HG02852 (cell line): ENCODE results near the gene CLOCK.
A peak's percentile ranks its signal among the peaks of the same experiment; 100 is the strongest.

Experiments
- ATAC-seq: cut with Tn5 transposase; IDR thresholded peaks from one replicate; pipeline ENCODE4 v1.9.1; 2021; ENCODE audit warnings: mild to moderate bottlenecking, moderate library complexity; ENCODE audit not compliant: unreplicated experiment

Gene CLOCK

GRCh38 chr4:55485821-55486220, 60.9 kb downstream of the CLOCK start:
- no peak for ATAC-seq

DNA sequence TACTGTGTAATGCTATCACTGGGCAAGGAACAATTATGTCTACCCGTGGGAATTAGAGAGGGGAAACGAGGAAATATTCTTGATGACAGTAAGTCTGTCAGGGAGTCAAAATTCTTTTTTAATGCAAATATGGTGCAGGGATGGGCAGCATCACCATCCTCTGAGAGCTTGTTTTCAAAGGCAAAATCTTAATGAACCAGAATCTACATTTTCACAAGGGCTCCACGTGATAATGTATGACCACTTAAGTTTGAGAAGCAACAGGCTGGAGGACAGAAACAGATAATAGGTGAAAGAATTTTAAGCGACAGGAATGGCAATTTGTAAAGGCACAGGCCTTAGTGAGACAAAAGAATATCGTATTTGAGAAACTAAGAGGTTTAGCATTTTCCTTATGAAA, 63.4 kb downstream of the CLOCK start:
- ATAC-seq = no peak

DNA sequence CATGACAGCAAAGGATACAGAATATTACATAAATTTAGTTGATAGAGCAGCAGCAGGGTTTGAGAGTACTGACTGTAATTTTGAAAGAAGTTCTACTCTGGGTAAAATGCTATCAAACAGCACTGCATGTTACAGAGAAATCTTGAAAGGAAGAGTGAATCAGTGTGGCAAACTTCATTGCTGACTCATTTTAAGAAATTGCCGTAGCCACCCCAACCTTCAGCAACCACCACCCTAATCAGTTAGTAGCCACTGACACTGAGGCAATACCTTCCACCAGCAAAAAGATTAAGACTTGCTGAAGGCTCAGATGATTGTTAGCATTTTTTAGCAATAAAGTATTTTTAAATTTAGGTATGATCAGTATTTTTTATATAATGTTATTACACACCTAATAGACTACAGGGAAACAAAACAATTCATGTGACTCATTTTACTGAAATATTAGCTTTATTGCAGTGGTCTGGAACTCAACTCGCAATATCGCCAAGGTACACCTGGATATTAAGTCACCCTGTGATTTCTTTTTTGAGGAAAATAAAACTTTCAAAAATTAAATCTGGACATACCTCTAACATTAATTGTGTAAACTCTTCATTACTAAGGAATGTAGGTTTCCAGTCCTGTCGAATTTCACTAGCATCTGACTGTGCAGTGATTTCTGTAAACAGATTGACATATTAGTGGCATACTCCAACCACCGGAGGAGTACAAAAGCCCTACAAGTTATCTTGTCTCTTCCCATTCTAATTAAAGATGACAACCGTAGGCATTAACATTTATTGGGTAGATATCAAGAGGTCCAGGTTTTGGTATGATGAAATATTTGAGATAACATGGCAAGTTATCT, 71.1 kb downstream of the CLOCK start:
- no peak for ATAC-seq

- no peak for ATAC-seq
Observed at GRCh38 chr4:55469979-55470378, 76.7 kb downstream of the CLOCK start.

- no peak for ATAC-seq
Observed at GRCh38 chr4:55468724-55469123, 78.0 kb downstream of the CLOCK start.

- no peak for ATAC-seq
Observed at GRCh38 chr4:55466001-55466400, 80.7 kb downstream of the CLOCK start.

DNA sequence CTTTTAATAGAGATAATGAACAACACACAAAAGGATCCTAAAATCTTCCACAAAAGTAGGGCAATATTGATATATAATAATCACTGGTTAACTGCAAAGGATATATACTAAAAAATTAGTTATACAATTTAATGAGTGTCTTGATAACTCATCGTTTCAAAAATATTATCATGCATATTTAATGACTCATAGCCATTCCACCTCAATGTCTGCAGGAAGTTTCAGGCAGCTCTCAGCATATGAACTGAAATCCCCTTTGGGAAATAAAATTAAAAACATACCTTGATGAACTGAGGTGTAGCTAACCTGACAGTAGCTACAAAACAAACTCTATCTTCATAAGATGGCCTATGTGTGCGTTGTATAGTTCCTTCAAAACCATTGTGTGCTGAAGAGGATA, 88.1 kb downstream of the CLOCK start:
- no peak for ATAC-seq

DNA sequence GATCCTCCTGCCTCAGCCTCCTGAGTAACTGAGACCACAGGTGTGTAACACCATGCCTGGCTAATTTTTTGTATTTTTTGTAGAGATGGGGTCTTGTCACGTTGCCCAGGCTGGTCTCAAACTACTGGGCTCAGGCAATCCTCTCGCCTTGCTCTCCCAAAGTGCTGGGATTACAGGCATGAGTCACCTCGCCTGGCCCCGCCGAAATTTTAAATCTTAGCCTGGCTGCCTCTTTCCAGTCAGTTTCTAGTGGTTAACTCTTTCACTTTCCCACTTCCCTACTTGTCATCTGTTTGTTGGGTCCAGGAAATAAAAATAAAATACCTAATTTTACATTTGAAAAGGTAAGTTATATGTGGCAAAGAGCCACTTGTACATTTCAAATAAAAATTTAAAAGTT, 88.5 kb downstream of the CLOCK start:
- no peak for ATAC-seq

DNA sequence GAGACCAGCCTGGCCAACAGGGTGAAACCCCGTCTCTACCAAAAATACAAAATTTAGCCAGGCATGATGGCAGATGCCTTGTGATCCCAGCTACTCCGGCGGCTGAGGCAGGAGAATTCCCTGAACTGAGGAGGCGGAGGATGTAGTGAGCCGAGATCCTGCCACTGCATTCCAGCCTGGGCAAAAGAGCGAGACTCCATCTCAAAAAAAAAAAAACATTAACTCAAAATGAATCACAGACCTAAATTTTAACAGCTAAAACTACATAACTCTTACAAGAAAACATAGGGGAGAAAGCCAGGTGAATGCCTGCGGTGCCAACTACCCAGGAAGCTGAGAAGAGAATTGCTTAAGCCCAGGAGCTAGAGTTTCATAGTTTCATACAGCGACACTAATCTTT, 96.1 kb downstream of the CLOCK start:
- ATAC-seq = no peak

GRCh38 chr4:55447831-55448230, 98.9 kb downstream of the CLOCK start:
- ATAC-seq = no peak

- ATAC-seq = no peak
Observed at GRCh38 chr4:55447108-55447708, 99.5 kb downstream of the CLOCK start.

- ATAC-seq = no peak
Observed at GRCh38 chr4:55446578-55446922, 100.2 kb downstream of the CLOCK start.

DNA sequence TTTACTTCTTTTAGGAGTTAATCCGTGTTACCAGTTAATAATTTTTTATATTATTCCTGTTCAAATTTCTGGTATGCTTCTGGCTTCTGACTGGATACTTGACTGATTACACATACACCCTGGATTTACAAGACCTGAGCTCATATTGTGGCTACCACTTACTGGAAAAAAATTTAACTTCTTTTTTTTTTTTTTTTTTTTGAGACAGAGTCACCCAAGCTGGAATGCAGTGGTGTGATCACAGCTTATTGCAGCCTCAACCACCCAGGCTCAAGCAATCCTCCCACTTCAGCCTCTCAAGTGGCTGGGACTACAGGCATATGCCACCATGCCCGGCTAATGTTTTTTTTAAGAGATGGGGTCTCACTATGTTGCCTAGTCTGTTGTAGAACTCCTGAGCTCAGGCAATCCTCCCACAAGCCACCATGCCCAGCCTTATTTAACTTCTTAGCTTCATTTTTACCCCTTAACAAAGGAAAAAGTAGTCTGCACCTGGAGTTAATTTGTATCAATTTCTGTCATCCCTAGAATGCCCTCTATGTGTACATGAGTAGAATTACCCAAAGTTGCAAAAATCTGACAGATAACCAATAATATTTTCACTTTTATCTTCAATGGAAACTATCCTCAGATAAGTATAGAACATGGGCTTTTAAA, 100.7 kb downstream of the CLOCK start:
- no peak for ATAC-seq

- ATAC-seq = no peak
Observed at GRCh38 chr4:55444827-55445226, 101.9 kb downstream of the CLOCK start.

GRCh38 chr4:55442541-55442940, 104.2 kb downstream of the CLOCK start:
- no peak for ATAC-seq

DNA sequence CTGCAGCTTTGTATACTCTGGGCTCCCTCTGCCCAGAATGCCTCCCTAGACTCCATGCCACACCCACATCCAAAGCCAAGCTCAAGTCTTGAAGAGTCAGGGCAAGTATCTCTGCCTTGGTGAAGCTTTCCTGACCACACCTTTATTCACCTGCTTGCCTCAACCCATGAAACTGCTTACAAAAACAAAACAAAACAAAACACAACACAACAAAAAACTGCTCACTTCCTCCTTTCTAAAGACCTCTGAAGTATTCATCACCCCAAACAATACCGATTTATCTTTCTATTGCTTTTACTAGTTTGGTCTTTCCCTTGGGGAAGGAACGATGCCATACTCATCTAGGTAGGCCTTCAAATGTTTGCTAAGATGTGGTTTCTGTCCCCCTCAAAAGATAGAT, 105.9 kb downstream of the CLOCK start:
- no peak for ATAC-seq

GRCh38 chr4:55439023-55439422, 107.7 kb downstream of the CLOCK start:
- no peak for ATAC-seq

DNA sequence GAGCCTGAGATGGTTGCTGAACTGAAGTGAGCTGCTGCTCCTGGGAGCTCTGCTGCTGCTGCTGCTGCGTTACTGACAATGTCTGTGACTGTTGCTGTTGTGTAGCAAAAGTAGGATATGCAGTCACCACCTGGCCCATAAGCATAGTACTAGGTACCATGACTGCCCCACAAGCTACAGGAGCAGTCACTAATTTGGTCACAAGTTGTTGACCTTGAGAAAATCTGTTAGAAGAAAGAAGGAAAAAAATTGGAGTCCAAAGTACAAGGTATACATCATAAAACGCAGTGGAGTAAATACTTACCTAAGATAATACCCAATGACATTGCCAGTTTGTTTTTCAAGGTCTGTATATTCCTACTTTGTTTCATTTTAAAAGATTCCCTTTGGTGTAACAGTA, 108.4 kb downstream of the CLOCK start:
- no peak for ATAC-seq

- ATAC-seq = no peak
Observed at GRCh38 chr4:55437823-55438222, 108.9 kb downstream of the CLOCK start.

GRCh38 chr4:55437356-55437796, 109.3 kb downstream of the CLOCK start:
- no peak for ATAC-seq

GRCh38 chr4:55435141-55435841, 111.4 kb downstream of the CLOCK start:
- ATAC-seq = peak; percentile 74
